GM12878 (cell line): ENCODE results near the gene RARG. TPM values are rescaled to one million over a fixed set of nuclear protein-coding genes. Genes with fewer than 3 reads are reported as not detected.

Source experiments
- ATAC-seq: fragments of 200-7000 bp; cut with Tn5 transposase; 3 replicates; pipeline ENCODE4 v1.9.1; 2020; ENCODE audit warnings: mild to moderate bottlenecking, moderate library complexity
- BruUV-seq: library from RNA; stranded (reverse); fragments of 400-500 nt; replicated peaks from 2 replicates; lab custom pipeline; 2021; lab: Mats Ljungman, UMichigan
- CTCF ChIA-PET: fragments of 300-600 bp; sonication (Branson Sonifier 250); formaldehyde crosslinking; extraction: SDS; loops from one replicate; lab custom pipeline; 2021; ENCODE audit warnings: inconsistent platforms; lab: Yijun Ruan, JAX
- POLR2A ChIA-PET: fragments of 350-600 bp; formaldehyde crosslinking; extraction: SDS; loops from one replicate; lab custom pipeline; 2021; ENCODE audit warnings: inconsistent platforms; lab: Charles Lee
- RAD21 ChIA-PET: fragments of 300-600 bp; sonication (Branson Sonifier 250); formaldehyde crosslinking; loops from one replicate; lab custom pipeline; 2023; ENCODE audit warnings: antibody characterized with exemption; ENCODE audit not compliant: unreplicated experiment; lab: Charles Lee
- SMC1A ChIA-PET: fragments of 300-600 bp; sonication (Branson Sonifier 250); formaldehyde crosslinking; loops from one replicate; lab custom pipeline; 2023; ENCODE audit not compliant: unreplicated experiment, uncharacterized antibody; lab: Charles Lee
- DNase-seq: peaks from one replicate; pipeline ENCODE4 v3.0.0-alpha.2; 2011; ENCODE audit warnings: low read depth, low spot score
- FAIRE-seq: peaks from 3 replicates; lab custom pipeline; 2011; peaks lifted over from hg19 to GRCh38; lab: Jason Lieb, UNC
- H2AFZ ChIP-seq: 2 replicates; pipeline ENCODE4 v1.6.0; 2011; ENCODE audit warnings: low read depth, low read length, control low read depth; ENCODE audit not compliant: control insufficient read depth
- H3K27ac ChIP-seq: 2 replicates; pipeline ENCODE4 v1.5.1; 2011; ENCODE audit warnings: control low read depth; ENCODE audit not compliant: control insufficient read depth, insufficient read depth
- H3K27me3 ChIP-seq, 2 experiments: replicated peaks in 1 of 2; 2 replicates each; pipeline versions ENCODE4 v1.6.0 to v1.6.1; 2011; ENCODE audit warnings: low read length in 1 of 2; ENCODE audit not compliant: control insufficient read depth in 2 of 2, insufficient read depth in 2 of 2
- H3K36me3 ChIP-seq, 2 experiments: 2 replicates each; pipeline ENCODE4 v1.5.1; 2011; ENCODE audit warnings: low read length in 1 of 2; ENCODE audit not compliant: control insufficient read depth in 2 of 2, insufficient read depth in 2 of 2
- H3K4me1 ChIP-seq: 2 replicates; pipeline ENCODE4 v1.6.1; 2011; ENCODE audit warnings: mild to moderate bottlenecking, low read length, moderate library complexity, mixed read lengths; ENCODE audit not compliant: control insufficient read depth, insufficient read depth
- H3K4me2 ChIP-seq: 2 replicates; pipeline ENCODE4 v1.6.0; 2011; ENCODE audit warnings: control low read depth; ENCODE audit not compliant: control insufficient read depth, insufficient read depth
- H3K4me3 ChIP-seq: fragments of 200-600 bp; sonication (generic); 2 replicates; pipeline ENCODE4 v1.5.1; 2016
- H3K79me2 ChIP-seq: 2 replicates; pipeline ENCODE4 v1.6.0; 2011; ENCODE audit warnings: low read length; ENCODE audit not compliant: control insufficient read depth, insufficient read depth
- H3K9ac ChIP-seq: 2 replicates; pipeline ENCODE4 v1.8.0; 2011; ENCODE audit warnings: low read length, control low read depth, mixed read lengths; ENCODE audit not compliant: control insufficient read depth, insufficient read depth
- H3K9me3 ChIP-seq: replicated peaks from 3 replicates; pipeline ENCODE4 v1.5.1; 2011; ENCODE audit warnings: mild to moderate bottlenecking, low read length; ENCODE audit not compliant: control insufficient read depth, insufficient read depth
- H4K20me1 ChIP-seq: 2 replicates; pipeline ENCODE4 v1.6.0; 2011; ENCODE audit not compliant: control insufficient read depth, insufficient read depth
- ATF7 ChIP-seq: fragments of 450-650 bp; IDR thresholded peaks from 2 replicates; pipeline ENCODE4 v1.6.1; 2016; ENCODE audit warnings: low read depth, mild to moderate bottlenecking
- CUX1 ChIP-seq: IDR thresholded peaks from 2 replicates; pipeline ENCODE4 v1.6.1; 2012; ENCODE audit warnings: improper control_type of control experiment, low read depth, low read length; ENCODE audit not compliant: insufficient replicate concordance
- HDAC6 ChIP-seq: fragments of 200-600 bp; sonication (generic); IDR thresholded peaks from one replicate; pipeline ENCODE4 v1.8.0; 2017; ENCODE audit warnings: antibody characterized with exemption; ENCODE audit not compliant: unreplicated experiment
- JUND ChIP-seq: IDR thresholded peaks from 2 replicates; pipeline ENCODE4 v1.6.1; 2012; ENCODE audit warnings: low read depth, mild to moderate bottlenecking, low read length, improper control_type of control experiment, moderate library complexity
- KDM1A ChIP-seq: fragments of 200-600 bp; sonication (generic); IDR thresholded peaks from 2 replicates; pipeline ENCODE4 v1.6.1; 2016; ENCODE audit warnings: borderline replicate concordance
- KLF5 ChIP-seq: fragments of 450-650 bp; IDR thresholded peaks from 2 replicates; pipeline ENCODE4 v1.6.1; 2014; ENCODE audit warnings: mild to moderate bottlenecking; ENCODE audit not compliant: partially characterized antibody
- MXI1 ChIP-seq: fragments of 150-350 bp; IDR thresholded peaks from 2 replicates; pipeline ENCODE4 v1.6.1; 2011; ENCODE audit warnings: low read depth, mild to moderate bottlenecking, inconsistent platforms, low read length, improper control_type of control experiment
- MYB ChIP-seq: fragments of 150-350 bp; IDR thresholded peaks from 2 replicates; pipeline ENCODE4 v1.6.1; 2014; ENCODE audit warnings: mild to moderate bottlenecking, low read depth, low read length, borderline replicate concordance
- NR2F1 ChIP-seq: fragments of 450-650 bp; conservative IDR thresholded peaks from 2 replicates; pipeline ENCODE4 v1.6.1; 2017; ENCODE audit warnings: mild to moderate bottlenecking
- PBX3 ChIP-seq: IDR thresholded peaks from 2 replicates; pipeline ENCODE4 v1.6.1; 2011; ENCODE audit warnings: mild to moderate bottlenecking, low read depth, low read length, moderate library complexity; ENCODE audit not compliant: insufficient replicate concordance
- SMAD5 ChIP-seq: IDR thresholded peaks from 2 replicates; pipeline ENCODE4 v1.6.1; 2016; ENCODE audit warnings: antibody characterized with exemption, low read depth
- SMARCA5 ChIP-seq: fragments of 450-650 bp; IDR thresholded peaks from 2 replicates; pipeline ENCODE4 v1.6.1; 2017; ENCODE audit warnings: mild to moderate bottlenecking
- SMC3 ChIP-seq: IDR thresholded peaks from 2 replicates; pipeline ENCODE4 v1.6.1; 2011; ENCODE audit warnings: low read length, improper control_type of control experiment, borderline replicate concordance
- SP1 ChIP-seq: IDR thresholded peaks from one replicate; pipeline ENCODE4 v1.6.1; 2011; ENCODE audit warnings: low read depth, low read length
- SREBF1 ChIP-seq: IDR thresholded peaks from 2 replicates; pipeline ENCODE4 v1.6.1; 2012; ENCODE audit warnings: mild to moderate bottlenecking, low read length
- STAT1 ChIP-seq: fragments of 450-650 bp; conservative IDR thresholded peaks from 2 replicates; pipeline ENCODE4 v1.6.1; 2014; ENCODE audit warnings: antibody characterized with exemption, mild to moderate bottlenecking
- ZNF274 ChIP-seq: IDR thresholded peaks from one replicate; pipeline ENCODE4 v1.8.0; 2011; ENCODE audit not compliant: insufficient read length, insufficient read depth
- ZSCAN29 ChIP-seq: fragments of 450-650 bp; IDR thresholded peaks from 2 replicates; pipeline ENCODE4 v1.6.1; 2017; ENCODE audit warnings: mild to moderate bottlenecking, moderate library complexity
- WGBS: methylation state at CpG from one replicate; pipeline ENCODE4 v1.1.6; 2016; ENCODE audit warnings: low lambda C conversion rate; ENCODE audit not compliant: insufficient replicate concordance, insufficient coverage; ENCODE audit errors: missing lambda C conversion rate; 5-methylcytosine and 5-hydroxymethylcytosine counted together
- in situ Hi-C: fragments of 300-500 bp; cut with MboI; formaldehyde crosslinking; loops from 9 replicates; pipeline ENCODE4 v1.14.3; 2018; ENCODE audit warnings: mixed read lengths
- intact Hi-C: fragments of 100-400 bp; cut with micrococcal nuclease; formaldehyde crosslinking; loops from one replicate; pipeline ENCODE4 v1.14.2; 2022; ENCODE audit not compliant: unreplicated experiment
- polyA plus RNA-seq, 11 experiments: library from polyadenylated mRNA; depleted of rRNA in 4 of 11; unstranded in 6 of 11; stranded (reverse) in 5 of 11; fragments of >200 nt; fragmentation: Nextera tagmentation in 4 of 11; fragmentation: Illumina TruSeq in 1 of 11; extraction: Ambion mirVana in 4 of 11; extraction: Trizol in 1 of 11; gene quantifications; 1 replicate in 1 of 11; 2 replicates in 10 of 11; pipeline versions ENCODE4 v1.2.1 to v1.2.3, GENCODE V29; 2011 to 2016; ENCODE audit warnings: inconsistent platforms in 2 of 11, missing spikeins in 2 of 11, low read depth in 1 of 11
- total RNA-seq, 4 experiments: library from RNA; depleted of rRNA in 3 of 4; stranded (reverse); fragments of >200 nt in 3 of 4; fragmentation: Illumina TruSeq in 1 of 4; extraction: Trizol in 1 of 4; gene quantifications; 2 replicates each; pipeline versions ENCODE4 v1.2.1 to v1.2.3, GENCODE V29; 2013 to 2021

RARG gene
- total and polyA plus RNA-seq, 10 of the 15 experiments (the other 5 are each of a cell fraction or from before 2014, with no cell fraction given): 0.27 to 8.1 (median 4.1) TPM

GRCh38 chr12:53180220-53180930 lies 51.6 kb downstream of the RARG start, which contains the start of the genes CSAD and ZNF740:
CSAD (minus strand) TSS chr12:53180925; CDS start chr12:53173470, 7,455 bp downstream.
ZNF740 (plus strand) TSS chr12:53180722; CDS start chr12:53181984, 1,262 bp downstream.
- no peaks in the 10 kb centered on the region for H3K9me3 ChIP-seq
- SMC1A ChIA-PET: interaction anchor here (0.9 to 5.6 kb wide), 9 partner anchors 12 to 118 kb away, joined by 3 to 39 read pairs (median 6); partner anchors contain the start of gene PFDN5
- intact Hi-C loops: loop anchor here (2.0 kb wide), 2 partner anchors 20 to 22 kb away; no protein-coding TSS in a partner anchor
- ATAC-seq (peak; percentile 96), DNase-seq (peak; percentile 91), FAIRE-seq (peak; percentile 96)
- no peaks in the 10 kb centered on the region for H4K20me1 ChIP-seq
- H3K79me2 ChIP-seq: peaks cover 22% of the 10 kb centered on the region
- peak within 1 kb of the TSS; percentile 93 for H3K4me2 ChIP-seq
- H3K4me1 ChIP-seq: peaks cover 13% of the 10 kb centered on the region; the same call in 1 of the 2 replicates
- BruUV-seq: no TSS peak
- RAD21 ChIA-PET: interaction anchor here (0.6 to 4.1 kb wide), 13 partner anchors 19 to 255 kb away, joined by 3 to 36 read pairs (median 5); partner anchors contain the start of genes ESPL1 and ITGB7
- CTCF ChIA-PET: interaction anchor here (0.7 to 6.0 kb wide), 10 partner anchors 18 to 841 kb away, joined by 3 to 54 read pairs (median 10); partner anchors contain the start of genes ESPL1 and ITGB7
- peak within 1 kb of the TSS; percentile 78 for H3K4me3 ChIP-seq
- H2AFZ ChIP-seq: peak within 1 kb of the TSS; percentile 97
- H3K27ac ChIP-seq: peak within 1 kb of the TSS; percentile 91
- in situ Hi-C loops: no loop called here
- H3K36me3 ChIP-seq: no peaks in the 10 kb centered on the region; a peak in 2 of 4 replicates
- peak within 1 kb of the TSS; percentile 86 for H3K9ac ChIP-seq
- POLR2A ChIA-PET: interaction anchor here (0.6 to 4.3 kb wide), 13 partner anchors 20 to 316 kb away, joined by 3 to 48 read pairs (median 6); partner anchors contain the start of genes ESPL1, ITGB7 and PFDN5
- WGBS: under 1% methylated on average over 57 of the region's 70 CpGs
- no peaks in the 10 kb centered on the region for H3K27me3 ChIP-seq
- TF ChIP-seq SMAD5 (0 out of 2 replicates have a peak, but pooled peaks have one; percentile 24), MYB (no peak), MXI1 (no peak; the same call in 1 of the 2 replicates), KLF5 (peak; percentile 80), CUX1 (no peak), STAT1 (no peak; the same call in 1 of the 2 replicates), KDM1A (no peak), ZNF274 (no peak), SP1 (peak; percentile 36), PBX3 (peak; percentile 38), NR2F1 (peak; percentile 55), ZSCAN29 (peak; percentile 79; the same call in 1 of the 2 replicates), JUND (peak; percentile 4; the same call in 1 of the 2 replicates), SMARCA5 (no peak), HDAC6 (no peak), ATF7 (no peak), SMC3 (no peak), SREBF1 (peak; percentile 52; the same call in 1 of the 2 replicates)
